ENCODE results near the gene OVOL3.
"Not testable (repeated sequence)": the region's sequence is repeated elsewhere in the genome, so short reads cannot be mapped to it uniquely, and the experiment has no call there.

The OVOL3 gene

GRCh38 chr19:36110487-36111199 is at the start of gene OVOL3:
Gene OVOL3 (plus strand): TSS chr19:36111143. CDS start chr19:36111203, 60 bp downstream.
- Histone ChIP-seq H3K9me3 (ENCODE audit: control insufficient read depth, insufficient read depth, low read length) (no peaks in the 10 kb centered on the region), H3K9ac (ENCODE audit: low read depth, low read length) (no peak within 1 kb of the TSS), H3K36me3 (ENCODE audit: insufficient read depth, low read length) (no peaks in the 10 kb centered on the region), H3K4me1 (ENCODE audit: insufficient read depth, low read length) (peaks cover 5% of the 10 kb centered on the region; the same call in 1 of the 2 replicates)

GRCh38 chr19:36061367-36061766 is 49.6 kb upstream of the OVOL3 start:
- Histone ChIP-seq H3K36me3 (ENCODE audit: insufficient read depth, low read length) (peaks cover 12% of the 10 kb centered on the region; the same call in 1 of the 2 replicates), H3K4me1 (ENCODE audit: insufficient read depth, low read length) (peaks cover 4% of the 10 kb centered on the region; the same call in 1 of the 2 replicates), H3K9me3 (ENCODE audit: control insufficient read depth, insufficient read depth, low read length) (no peaks in the 10 kb centered on the region), H3K9ac (ENCODE audit: low read depth, low read length) (no peak overlapping the region)

- no peaks in the 10 kb centered on the region for H3K9me3 ChIP-seq (ENCODE audit: control insufficient read depth, insufficient read depth, low read length)
- peaks cover 24% of the 10 kb centered on the region for H3K36me3 ChIP-seq (ENCODE audit: insufficient read depth, low read length)
- H3K4me1 ChIP-seq (ENCODE audit: insufficient read depth, low read length): no peaks in the 10 kb centered on the region
- H3K9ac ChIP-seq (ENCODE audit: low read depth, low read length): no peak overlapping the region
Measured at GRCh38 chr19:36064826-36065225, 46.1 kb upstream of the OVOL3 start.

GRCh38 chr19:36067681-36068080 is 43.3 kb upstream of the OVOL3 start:
- Histone ChIP-seq H3K9ac (ENCODE audit: low read depth, low read length) (no peak overlapping the region), H3K36me3 (ENCODE audit: insufficient read depth, low read length) (peaks cover 29% of the 10 kb centered on the region), H3K9me3 (ENCODE audit: control insufficient read depth, insufficient read depth, low read length) (no peaks in the 10 kb centered on the region), H3K4me1 (ENCODE audit: insufficient read depth, low read length) (no peaks in the 10 kb centered on the region)

GRCh38 chr19:36068810-36069499 is 42.0 kb upstream of the OVOL3 start:
- H3K9me3 ChIP-seq (ENCODE audit: control insufficient read depth, insufficient read depth, low read length); H3K9ac ChIP-seq (ENCODE audit: low read depth, low read length): not testable (repeated sequence)
- H3K36me3 ChIP-seq (ENCODE audit: insufficient read depth, low read length): peaks cover 29% of the 10 kb centered on the region

GRCh38 chr19:36072081-36072480 is 38.9 kb upstream of the OVOL3 start:
- no peaks in the 10 kb centered on the region for H3K4me1 ChIP-seq (ENCODE audit: insufficient read depth, low read length)
- H3K9ac ChIP-seq (ENCODE audit: low read depth, low read length): no peak overlapping the region
- H3K36me3 ChIP-seq (ENCODE audit: insufficient read depth, low read length): peaks cover 17% of the 10 kb centered on the region
- no peaks in the 10 kb centered on the region for H3K9me3 ChIP-seq (ENCODE audit: control insufficient read depth, insufficient read depth, low read length)

More at GRCh38 chr19:36068810-36069499, 42.0 kb upstream of the OVOL3 start:
- not testable (repeated sequence) for H3K4me1 ChIP-seq (ENCODE audit: insufficient read depth, low read length)

- H3K4me1 ChIP-seq (ENCODE audit: insufficient read depth, low read length): no peaks in the 10 kb centered on the region
- no peaks in the 10 kb centered on the region for H3K9me3 ChIP-seq (ENCODE audit: control insufficient read depth, insufficient read depth, low read length)
- no peak overlapping the region for H3K9ac ChIP-seq (ENCODE audit: low read depth, low read length)
- peaks cover 8% of the 10 kb centered on the region; the same call in 1 of the 2 replicates for H3K36me3 ChIP-seq (ENCODE audit: insufficient read depth, low read length)
Measured at GRCh38 chr19:36073121-36073876, 37.6 kb upstream of the OVOL3 start.

GRCh38 chr19:36079389-36079945 is 31.5 kb upstream of the OVOL3 start:
- Histone ChIP-seq H3K36me3 (ENCODE audit: insufficient read depth, low read length) (peaks cover 5% of the 10 kb centered on the region), H3K9me3 (ENCODE audit: control insufficient read depth, insufficient read depth, low read length) (no peaks in the 10 kb centered on the region), H3K9ac (ENCODE audit: low read depth, low read length) (no peak overlapping the region), H3K4me1 (ENCODE audit: insufficient read depth, low read length) (no peaks in the 10 kb centered on the region)

GRCh38 chr19:36081385-36081784 is 29.6 kb upstream of the OVOL3 start:
- Histone ChIP-seq H3K4me1 (ENCODE audit: insufficient read depth, low read length) (no peaks in the 10 kb centered on the region), H3K9me3 (ENCODE audit: control insufficient read depth, insufficient read depth, low read length) (no peaks in the 10 kb centered on the region), H3K36me3 (ENCODE audit: insufficient read depth, low read length) (peaks cover 7% of the 10 kb centered on the region), H3K9ac (ENCODE audit: low read depth, low read length) (no peak overlapping the region)

GRCh38 chr19:36081894-36082293 is 29.0 kb upstream of the OVOL3 start:
- H3K9me3 ChIP-seq (ENCODE audit: control insufficient read depth, insufficient read depth, low read length): no peaks in the 10 kb centered on the region
- no peaks in the 10 kb centered on the region for H3K4me1 ChIP-seq (ENCODE audit: insufficient read depth, low read length)
- peaks cover 10% of the 10 kb centered on the region for H3K36me3 ChIP-seq (ENCODE audit: insufficient read depth, low read length)
- H3K9ac ChIP-seq (ENCODE audit: low read depth, low read length): no peak overlapping the region

GRCh38 chr19:36082916-36083315 is 28.0 kb upstream of the OVOL3 start:
- H3K4me1 ChIP-seq (ENCODE audit: insufficient read depth, low read length): no peaks in the 10 kb centered on the region
- peaks cover 13% of the 10 kb centered on the region for H3K36me3 ChIP-seq (ENCODE audit: insufficient read depth, low read length)
- H3K9me3 ChIP-seq (ENCODE audit: control insufficient read depth, insufficient read depth, low read length): no peaks in the 10 kb centered on the region
- no peak overlapping the region for H3K9ac ChIP-seq (ENCODE audit: low read depth, low read length)

- no peak overlapping the region for H3K9ac ChIP-seq (ENCODE audit: low read depth, low read length)
- H3K4me1 ChIP-seq (ENCODE audit: insufficient read depth, low read length): no peaks in the 10 kb centered on the region
- H3K9me3 ChIP-seq (ENCODE audit: control insufficient read depth, insufficient read depth, low read length): no peaks in the 10 kb centered on the region
- H3K36me3 ChIP-seq (ENCODE audit: insufficient read depth, low read length): peaks cover 21% of the 10 kb centered on the region
Measured at GRCh38 chr19:36084231-36085009, 26.5 kb upstream of the OVOL3 start.

GRCh38 chr19:36086326-36086725 is 24.6 kb upstream of the OVOL3 start:
- Histone ChIP-seq H3K36me3 (ENCODE audit: insufficient read depth, low read length) (peaks cover 35% of the 10 kb centered on the region), H3K9me3 (ENCODE audit: control insufficient read depth, insufficient read depth, low read length) (no peaks in the 10 kb centered on the region), H3K4me1 (ENCODE audit: insufficient read depth, low read length) (no peaks in the 10 kb centered on the region), H3K9ac (ENCODE audit: low read depth, low read length) (no peak overlapping the region)

GRCh38 chr19:36089847-36090246 is 21.1 kb upstream of the OVOL3 start:
- Histone ChIP-seq H3K4me1 (ENCODE audit: insufficient read depth, low read length) (no peaks in the 10 kb centered on the region), H3K36me3 (ENCODE audit: insufficient read depth, low read length) (peaks cover 30% of the 10 kb centered on the region), H3K9ac (ENCODE audit: low read depth, low read length) (no peak overlapping the region), H3K9me3 (ENCODE audit: control insufficient read depth, insufficient read depth, low read length) (no peaks in the 10 kb centered on the region)

All from ES-I3 (cell line).